ENCODE measurements around the gene CCDC51.

The CCDC51 gene

GRCh38 chr3:48411041-48411588, 28.8 kb downstream of the CCDC51 start:
- TF ChIP-seq, protein P1, sequence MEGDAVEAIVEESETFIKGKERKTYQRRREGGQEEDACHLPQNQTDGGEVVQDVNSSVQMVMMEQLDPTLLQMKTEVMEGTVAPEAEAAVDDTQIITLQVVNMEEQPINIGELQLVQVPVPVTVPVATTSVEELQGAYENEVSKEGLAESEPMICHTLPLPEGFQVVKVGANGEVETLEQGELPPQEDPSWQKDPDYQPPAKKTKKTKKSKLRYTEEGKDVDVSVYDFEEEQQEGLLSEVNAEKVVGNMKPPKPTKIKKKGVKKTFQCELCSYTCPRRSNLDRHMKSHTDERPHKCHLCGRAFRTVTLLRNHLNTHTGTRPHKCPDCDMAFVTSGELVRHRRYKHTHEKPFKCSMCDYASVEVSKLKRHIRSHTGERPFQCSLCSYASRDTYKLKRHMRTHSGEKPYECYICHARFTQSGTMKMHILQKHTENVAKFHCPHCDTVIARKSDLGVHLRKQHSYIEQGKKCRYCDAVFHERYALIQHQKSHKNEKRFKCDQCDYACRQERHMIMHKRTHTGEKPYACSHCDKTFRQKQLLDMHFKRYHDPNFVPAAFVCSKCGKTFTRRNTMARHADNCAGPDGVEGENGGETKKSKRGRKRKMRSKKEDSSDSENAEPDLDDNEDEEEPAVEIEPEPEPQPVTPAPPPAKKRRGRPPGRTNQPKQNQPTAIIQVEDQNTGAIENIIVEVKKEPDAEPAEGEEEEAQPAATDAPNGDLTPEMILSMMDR (IDR thresholded peaks at IDR 0.05; ENCODE audit: insufficient read depth, low read depth, low read length, missing control alignments): no peak
- no peak overlapping the region for H3K4me3 ChIP-seq (ENCODE audit: low read length)
- no peak for DNase-seq (ENCODE audit: low read depth)

DNA sequence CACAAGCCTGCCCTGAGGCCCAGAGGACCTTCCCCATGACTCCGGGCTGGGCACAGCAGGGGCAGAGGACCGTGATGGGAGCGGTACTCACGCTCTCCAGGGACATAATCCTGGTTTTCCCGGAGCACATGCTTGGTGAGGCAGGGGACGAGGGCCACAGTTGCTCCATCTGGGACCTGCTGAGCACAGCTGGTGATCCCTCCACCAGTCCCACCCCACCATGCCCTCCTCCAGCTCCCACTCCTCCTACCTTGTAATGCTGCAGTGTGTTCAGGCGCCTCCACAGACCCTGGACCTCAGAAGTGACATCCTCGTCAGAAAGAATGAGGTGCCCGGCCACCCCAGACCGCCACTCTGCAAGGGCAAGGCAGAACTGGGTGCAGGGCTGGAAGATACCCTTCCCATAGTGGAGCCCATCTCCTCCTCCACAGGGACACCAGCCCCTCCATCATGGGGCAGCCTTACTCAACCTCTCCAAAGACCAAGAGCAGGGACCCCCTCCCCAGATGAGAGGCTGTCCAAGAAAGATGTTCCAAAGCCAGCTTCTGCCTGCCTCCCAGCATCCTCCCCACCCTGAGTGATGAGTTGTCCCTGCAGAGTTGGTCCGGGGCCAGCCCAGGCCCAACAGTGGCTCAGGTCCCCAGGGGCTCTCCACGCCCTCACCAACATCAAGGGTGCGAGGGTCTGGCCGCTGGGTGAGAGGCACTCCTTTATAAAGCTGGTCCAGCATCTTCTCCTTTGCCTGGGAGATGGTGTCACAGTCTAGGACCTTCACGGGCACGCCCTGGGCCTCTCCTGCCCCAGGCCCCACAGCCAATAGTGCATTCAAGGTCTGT, 29.5 kb downstream of the CCDC51 start:
- DNase-seq (ENCODE audit: low read depth): no peak
- H3K4me3 ChIP-seq (ENCODE audit: low read length): no peak overlapping the region
- TF ChIP-seq, protein P1 (IDR thresholded peaks at IDR 0.05; ENCODE audit: insufficient read depth, low read depth, low read length, missing control alignments): no peak

DNA sequence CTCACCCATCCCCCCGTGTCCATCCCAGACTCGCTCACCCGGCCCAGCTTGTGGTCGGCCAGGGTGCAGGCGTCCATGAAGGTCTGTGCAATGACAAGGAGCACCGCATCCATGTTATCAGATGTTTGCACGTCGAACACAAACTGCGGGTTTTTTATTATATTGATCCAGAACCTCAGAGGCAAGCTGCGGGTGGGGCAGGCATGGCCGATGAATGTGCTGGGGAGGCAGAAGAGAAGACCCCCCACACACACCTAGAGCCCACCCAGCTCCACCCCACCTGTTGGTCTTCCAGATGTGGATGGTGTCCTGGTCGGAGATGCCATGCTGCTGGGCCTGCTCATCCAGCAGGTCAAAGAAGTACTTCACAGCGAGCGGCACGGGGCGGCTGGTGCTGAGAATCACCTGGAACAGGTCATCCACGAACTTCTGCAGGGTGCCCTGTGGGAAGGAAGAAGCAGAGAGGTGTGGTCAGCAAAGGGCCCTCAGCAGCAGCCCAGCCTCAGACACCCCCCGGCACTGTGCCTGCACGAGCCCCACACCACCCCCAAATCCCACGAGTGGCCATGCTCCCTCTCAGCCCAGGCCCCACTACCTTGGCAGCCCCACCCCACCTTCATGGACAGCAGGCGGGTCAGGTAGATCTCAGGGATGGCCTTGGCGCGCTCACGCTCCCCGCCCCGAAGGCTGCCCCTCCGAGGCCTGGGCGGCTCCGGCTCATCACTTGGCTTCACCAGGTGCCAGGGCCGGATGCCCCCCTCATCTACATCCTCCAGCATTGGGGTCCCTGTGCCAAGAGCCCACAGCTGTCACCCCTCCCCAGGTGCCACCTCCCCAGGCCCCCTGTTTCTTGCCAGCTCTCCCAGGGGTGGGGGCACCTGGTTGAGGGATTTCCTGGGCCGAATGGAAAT, 30.4 kb downstream of the CCDC51 start:
- no peak for DNase-seq (ENCODE audit: low read depth)
- TF ChIP-seq, protein P1 (IDR thresholded peaks at IDR 0.05; ENCODE audit: insufficient read depth, low read depth, low read length, missing control alignments): no peak
- H3K4me3 ChIP-seq (ENCODE audit: low read length): no peak overlapping the region

GRCh38 chr3:48408823-48409281, 31.1 kb downstream of the CCDC51 start:
- DNase-seq (ENCODE audit: low read depth): no peak
- no peak overlapping the region for H3K4me3 ChIP-seq (ENCODE audit: low read length)
- TF ChIP-seq, protein P1 (IDR thresholded peaks at IDR 0.05; ENCODE audit: insufficient read depth, low read depth, low read length, missing control alignments): no peak

- no peak for DNase-seq (ENCODE audit: low read depth)
- TF ChIP-seq, protein P1 (IDR thresholded peaks at IDR 0.05; ENCODE audit: insufficient read depth, low read depth, low read length, missing control alignments): no peak
- no peak overlapping the region for H3K4me3 ChIP-seq (ENCODE audit: low read length)
These were observed 32.3 kb downstream of the CCDC51 start for GRCh38 chr3:48407542-48408099.
